ENCODE results near the gene ADAMTSL3. TPM values are rescaled to one million over a fixed set of nuclear protein-coding genes. Genes with fewer than 3 reads are reported as not detected.

The ADAMTSL3 gene
- total and polyA plus RNA-seq, 8 donors = 10.5 to 27.6 (median 17.4) TPM

- H3K4me3 ChIP-seq = no peak overlapping the region
- H3K27ac ChIP-seq = no peak overlapping the region
- H3K4me1 ChIP-seq = no peaks in the 10 kb centered on the region
- no peaks in the 10 kb centered on the region for H3K36me3 ChIP-seq
- no peaks in the 10 kb centered on the region for H3K27me3 ChIP-seq
- peaks cover 0 to 10% of the 10 kb centered on the region in 2 donors for H3K9me3 ChIP-seq
- intact Hi-C loops (cut with DNase I) = no loop called here
- no peak for TF ChIP-seq CTCF (IDR thresholded peaks at IDR 0.05)
- DNase-seq = no peak
- no peak for ATAC-seq
Measured at GRCh38 chr15:83783227-83783626, 129.3 kb downstream of the ADAMTSL3 start.

GRCh38 chr15:83784975-83785374 lies 131.1 kb downstream of the ADAMTSL3 start:
- intact Hi-C loops (cut with DNase I) = no loop called here
- H3K36me3 ChIP-seq = no peaks in the 10 kb centered on the region
- DNase-seq = no peak
- no peak for ATAC-seq
- no peak overlapping the region for H3K4me3 ChIP-seq
- no peaks in the 10 kb centered on the region for H3K4me1 ChIP-seq
- TF ChIP-seq CTCF (IDR thresholded peaks at IDR 0.05) = no peak
- no peaks in the 10 kb centered on the region for H3K27me3 ChIP-seq
- peaks cover 0 to 10% of the 10 kb centered on the region in 2 donors for H3K9me3 ChIP-seq
- H3K27ac ChIP-seq = no peak overlapping the region

- no peaks in the 10 kb centered on the region for H3K36me3 ChIP-seq
- H3K9me3 ChIP-seq = peaks cover 0 to 10% of the 10 kb centered on the region in 2 donors
- H3K4me1 ChIP-seq = no peaks in the 10 kb centered on the region
- intact Hi-C loops (cut with DNase I) = no loop called here
- ATAC-seq (no peak), DNase-seq (no peak)
- no peak for TF ChIP-seq CTCF (IDR thresholded peaks at IDR 0.05)
- no peaks in the 10 kb centered on the region for H3K27me3 ChIP-seq
- H3K4me3 ChIP-seq = no peak overlapping the region
- no peak overlapping the region for H3K27ac ChIP-seq
Measured at GRCh38 chr15:83786336-83786735, 132.4 kb downstream of the ADAMTSL3 start.

GRCh38 chr15:83793069-83793468 lies 139.1 kb downstream of the ADAMTSL3 start:
- H3K27me3 ChIP-seq = no peaks in the 10 kb centered on the region
- H3K27ac ChIP-seq = no peak overlapping the region
- H3K9me3 ChIP-seq = peaks cover 0 to 2% of the 10 kb centered on the region in 2 donors
- ATAC-seq (no peak), DNase-seq (no peak)
- intact Hi-C loops (cut with DNase I) = no loop called here
- H3K4me3 ChIP-seq = no peak overlapping the region
- TF ChIP-seq CTCF (IDR thresholded peaks at IDR 0.05) = no peak
- no peaks in the 10 kb centered on the region for H3K4me1 ChIP-seq
- H3K36me3 ChIP-seq = no peaks in the 10 kb centered on the region

GRCh38 chr15:83794209-83794608 lies 140.3 kb downstream of the ADAMTSL3 start:
- intact Hi-C loops (cut with DNase I) = no loop called here

More at GRCh38 chr15:83794209-83794608, 140.3 kb downstream of the ADAMTSL3 start:
- Histone ChIP-seq H3K27ac (no peak overlapping the region), H3K4me3 (no peak overlapping the region), H3K9me3 (peaks cover 0 to 2% of the 10 kb centered on the region in 2 donors), H3K4me1 (no peaks in the 10 kb centered on the region), H3K27me3 (no peaks in the 10 kb centered on the region), H3K36me3 (no peaks in the 10 kb centered on the region)
- ATAC-seq = no peak
- DNase-seq = no peak
- TF ChIP-seq CTCF (IDR thresholded peaks at IDR 0.05) = no peak
